H9 (cell line): Measurements from ENCODE around the gene SMAD6. TPM values are rescaled to one million over a fixed set of nuclear protein-coding genes. Genes with fewer than 3 reads are reported as not detected.

Experiments used
- DNase-seq: peaks from one replicate; pipeline ENCODE4 v3.0.0-alpha.2; 2017
- H2AFZ ChIP-seq: one replicate; pipeline ENCODE4 v1.6.1; 2013; ENCODE audit warnings: mild to moderate bottlenecking, low read length, control low read depth, moderate library complexity
- H2AK5ac ChIP-seq: 2 replicates; pipeline ENCODE4 v1.6.1; 2013; ENCODE audit warnings: low read length, control low read depth, mixed read lengths; ENCODE audit not compliant: insufficient read length
- H2BK120ac ChIP-seq: one replicate; pipeline ENCODE4 v1.6.1; 2013; ENCODE audit warnings: low read depth, mild to moderate bottlenecking, low read length, control low read depth, inconsistent platforms; ENCODE audit not compliant: poor library complexity, severe bottlenecking
- H2BK12ac ChIP-seq: 2 replicates; pipeline ENCODE4 v1.6.1; 2013; ENCODE audit warnings: low read length, control low read depth, mixed read lengths, low read depth; ENCODE audit not compliant: insufficient read length
- H2BK15ac ChIP-seq: 2 replicates; pipeline ENCODE4 v1.6.1; 2013; ENCODE audit warnings: low read depth, low read length, control low read depth
- H2BK20ac ChIP-seq: one replicate; pipeline ENCODE4 v1.6.1; 2013; ENCODE audit warnings: low read depth, mild to moderate bottlenecking, low read length, control low read depth, inconsistent platforms; ENCODE audit not compliant: poor library complexity, severe bottlenecking
- H2BK5ac ChIP-seq: 2 replicates; pipeline ENCODE4 v1.6.1; 2013; ENCODE audit warnings: low read length, control low read depth, mixed read lengths; ENCODE audit not compliant: insufficient read length
- H3K14ac ChIP-seq: 2 replicates; pipeline ENCODE4 v1.6.1; 2013; ENCODE audit warnings: low read length, control low read depth; ENCODE audit not compliant: insufficient read depth
- H3K18ac ChIP-seq: 2 replicates; pipeline ENCODE4 v1.6.1; 2013; ENCODE audit warnings: low read depth, mild to moderate bottlenecking, mixed read lengths, low read length, control low read depth; ENCODE audit not compliant: insufficient read length
- H3K23ac ChIP-seq: 2 replicates; pipeline ENCODE4 v1.6.1; 2013; ENCODE audit warnings: low read length, control low read depth, mixed read lengths, low read depth; ENCODE audit not compliant: insufficient read length
- H3K23me2 ChIP-seq: 2 replicates; pipeline ENCODE4 v1.6.1; 2013; ENCODE audit warnings: low read depth, mild to moderate bottlenecking, mixed read lengths, low read length, control low read depth; ENCODE audit not compliant: insufficient read length, poor library complexity, severe bottlenecking
- H3K27ac ChIP-seq: 2 replicates; pipeline ENCODE4 v1.5.1; 2013; ENCODE audit warnings: low read length, control low read depth, mixed read lengths, low read depth; ENCODE audit not compliant: insufficient read length
- H3K27me3 ChIP-seq: 2 replicates; pipeline ENCODE4 v1.6.1; 2013; ENCODE audit warnings: low read length, control low read depth, inconsistent platforms; ENCODE audit not compliant: insufficient read depth
- H3K4ac ChIP-seq: 2 replicates; pipeline ENCODE4 v1.6.1; 2013; ENCODE audit warnings: low read depth, mild to moderate bottlenecking, control low read depth, inconsistent platforms, low read length, moderate library complexity
- H3K4me1 ChIP-seq: 2 replicates; pipeline ENCODE4 v1.6.1; 2013; ENCODE audit warnings: low read length, control low read depth, inconsistent platforms; ENCODE audit not compliant: insufficient read depth
- H3K4me2 ChIP-seq: 2 replicates; pipeline ENCODE4 v1.6.1; 2013; ENCODE audit warnings: low read length, control low read depth, mixed read lengths; ENCODE audit not compliant: insufficient read length, insufficient read depth
- H3K56ac ChIP-seq: 2 replicates; pipeline ENCODE4 v1.6.1; 2013; ENCODE audit warnings: low read depth, mild to moderate bottlenecking, mixed read lengths, low read length, control low read depth; ENCODE audit not compliant: insufficient read length
- H3K79me1 ChIP-seq: 2 replicates; pipeline ENCODE4 v1.6.1; 2013; ENCODE audit warnings: low read depth, mild to moderate bottlenecking, moderate library complexity, low read length, control low read depth, inconsistent platforms; ENCODE audit not compliant: insufficient read depth, poor library complexity, severe bottlenecking
- H3K79me2 ChIP-seq: 2 replicates; pipeline ENCODE4 v1.6.1; 2013; ENCODE audit warnings: low read length, control low read depth, inconsistent platforms; ENCODE audit not compliant: insufficient read depth
- H3K9ac ChIP-seq: 2 replicates; pipeline ENCODE4 v1.6.1; 2013; ENCODE audit warnings: low read length, control low read depth, mixed read lengths; ENCODE audit not compliant: insufficient read length; ENCODE audit errors: extremely low read depth
- H3K9me3 ChIP-seq: one replicate; pipeline ENCODE4 v1.6.1; 2013; ENCODE audit warnings: low read depth, low read length, inconsistent platforms; ENCODE audit not compliant: control insufficient read depth
- H3T11ph ChIP-seq: one replicate; pipeline ENCODE4 v1.6.1; 2013; ENCODE audit warnings: mild to moderate bottlenecking, low read length, control low read depth, inconsistent platforms
- H4K20me1 ChIP-seq: one replicate; pipeline ENCODE4 v1.6.1; 2013; ENCODE audit not compliant: control insufficient read depth, insufficient read length, insufficient read depth
- H4K5ac ChIP-seq: 2 replicates; pipeline ENCODE4 v1.6.1; 2013; ENCODE audit warnings: low read depth, mild to moderate bottlenecking, mixed read lengths, low read length, control low read depth; ENCODE audit not compliant: insufficient read length
- H4K8ac ChIP-seq: replicated peaks from 2 replicates; pipeline ENCODE4 v1.6.1; 2013; ENCODE audit warnings: low read length, control low read depth, mixed read lengths, low read depth; ENCODE audit not compliant: insufficient read length
- H4K91ac ChIP-seq: 2 replicates; pipeline ENCODE4 v1.6.1; 2013; ENCODE audit warnings: low read depth, mild to moderate bottlenecking, moderate library complexity, mixed read lengths, low read length, control low read depth; ENCODE audit not compliant: insufficient read length
- H3K27ac Mint-ChIP-seq, 3 experiments: 2 replicates in 2 of 3; 3 replicates in 1 of 3; pipeline ENCODE4 v1.8.0; 2020 to 2021; ENCODE audit warnings: mixed read lengths in 3 of 3, mild to moderate bottlenecking in 1 of 3, moderate library complexity in 1 of 3
- H3K27me3 Mint-ChIP-seq: 2 replicates; pipeline ENCODE4 v1.8.0; 2021; ENCODE audit warnings: low read depth, mild to moderate bottlenecking, moderate library complexity, mixed read lengths
- H3K36me3 Mint-ChIP-seq, 3 experiments: 2 replicates in 2 of 3; 3 replicates in 1 of 3; pipeline ENCODE4 v1.8.0; 2020 to 2021; ENCODE audit warnings: low read depth in 3 of 3, mixed read lengths in 3 of 3; ENCODE audit not compliant: insufficient read depth in 1 of 3
- H3K4me1 Mint-ChIP-seq, 2 experiments: 2 replicates each; pipeline ENCODE4 v1.8.0; 2020; ENCODE audit warnings: mixed read lengths in 2 of 2
- H3K4me3 Mint-ChIP-seq, 2 experiments: 2 replicates in 1 of 2; 3 replicates in 1 of 2; pipeline ENCODE4 v1.8.0; 2020 to 2021; ENCODE audit warnings: mild to moderate bottlenecking in 2 of 2, mixed read lengths in 2 of 2, moderate library complexity in 1 of 2
- H3K9me3 Mint-ChIP-seq, 2 experiments: 2 replicates in 1 of 2; 3 replicates in 1 of 2; pipeline ENCODE4 v1.8.0; 2020; ENCODE audit warnings: mild to moderate bottlenecking in 2 of 2, mixed read lengths in 2 of 2, moderate library complexity in 1 of 2
- CTCF ChIP-seq: fragments of 200-600 bp; sonication (generic); conservative IDR thresholded peaks from 3 replicates; pipeline ENCODE4 v1.8.0; 2021; ENCODE audit warnings: antibody characterized with exemption, mild to moderate bottlenecking
- WGBS: extraction: QIAGEN DNeasy Blood & Tissue Kit; methylation state at CpG from one replicate; pipeline ENCODE4 v1.1.7; 2013; ENCODE audit warnings: missing lambda C conversion rate, low lambda C conversion rate, mixed read lengths; ENCODE audit not compliant: insufficient read length; ENCODE audit errors: extremely low coverage; 5-methylcytosine and 5-hydroxymethylcytosine counted together
- total RNA-seq: library from RNA; stranded (reverse); gene quantifications from 2 replicates; pipeline ENCODE4 v1.2.1, GENCODE V29; 2021

The SMAD6 gene
- total RNA-seq, 1 experiment from 2014 or later: 6.0 TPM

- H3K36me3 Mint-ChIP-seq: no peaks in the 10 kb centered on the region
- H2BK20ac ChIP-seq: no peak overlapping the region
- H3K27me3 ChIP-seq: no peaks in the 10 kb centered on the region
- peaks cover 0 to 2% of the 10 kb centered on the region in 2 experiments; a peak in 1 of 5 replicates for H3K9me3 Mint-ChIP-seq
- no peak overlapping the region for H4K91ac ChIP-seq
- H2BK12ac ChIP-seq: no peak overlapping the region
- no peaks in the 10 kb centered on the region for H3K79me2 ChIP-seq
- H3K4me1 Mint-ChIP-seq: peaks cover 25 to 28% of the 10 kb centered on the region in 2 experiments
- no peaks in the 10 kb centered on the region for H3K23me2 ChIP-seq
- H3K4me1 ChIP-seq: no peaks in the 10 kb centered on the region
- WGBS: no CpG with 5 or more reads among the region's 3 CpGs
- H2BK120ac ChIP-seq: no peak overlapping the region
- no peak for TF ChIP-seq CTCF
- no peak overlapping the region for H2BK5ac ChIP-seq
- H3K79me1 ChIP-seq: no peaks in the 10 kb centered on the region
- no peak overlapping the region for H3K56ac ChIP-seq
- H3K4me2 ChIP-seq: no peak overlapping the region
- no peak overlapping the region for H4K5ac ChIP-seq
- H2BK15ac ChIP-seq: no peak overlapping the region
- no peak overlapping the region for H3K9ac ChIP-seq
- no peak overlapping the region for H3K23ac ChIP-seq
- no peak overlapping the region for H3K4ac ChIP-seq
- no peak overlapping the region for H2AK5ac ChIP-seq
- DNase-seq: no peak
- peak overlapping the region in 2 of 3 experiments; percentile 20 to 29; a peak in 1 of 7 replicates for H3K27ac Mint-ChIP-seq
- no peak overlapping the region for H3K14ac ChIP-seq
- H4K20me1 ChIP-seq: no peaks in the 10 kb centered on the region
- no peak overlapping the region for H4K8ac ChIP-seq
- H3K27me3 Mint-ChIP-seq: 0 out of 2 replicates have a peak, but pooled peaks cover 1% of the 10 kb centered on the region
- H3K27ac ChIP-seq: no peak overlapping the region
- H3K9me3 ChIP-seq: no peaks in the 10 kb centered on the region
- H3T11ph ChIP-seq: no peak overlapping the region
- H3K4me3 Mint-ChIP-seq: no peak overlapping the region
- no peak overlapping the region for H3K18ac ChIP-seq
- no peak overlapping the region for H2AFZ ChIP-seq
Measured at GRCh38 chr15:66801266-66801665, 99.2 kb downstream of the SMAD6 start.
